Effector memory CD8-positive, alpha-beta T cell (primary cell): Measurements from ENCODE around the gene AP3D1.

Source experiments
- ATAC-seq: fragments of 150-1000 bp; cut with Tn5 transposase; replicated peaks from 2 replicates; pipeline ENCODE4 v1.10.0; 2021; ENCODE audit warnings: mild to moderate bottlenecking, moderate library complexity
- DNase-seq, 3 experiments: peaks; one replicate each; pipeline ENCODE4 v3.0.0; 2021
- H3K27ac Mint-ChIP-seq, 2 donors: one replicate each; pipeline ENCODE4 v1.8.0; 2022; ENCODE audit warnings: mild to moderate bottlenecking in 2 of 2, mixed read lengths in 2 of 2, moderate library complexity in 2 of 2
- H3K27me3 Mint-ChIP-seq, 2 donors: one replicate each; pipeline ENCODE4 v1.8.0; 2022; ENCODE audit warnings: mixed read lengths in 2 of 2
- H3K36me3 Mint-ChIP-seq: one replicate; pipeline ENCODE4 v1.8.0; 2022; ENCODE audit warnings: mild to moderate bottlenecking, moderate library complexity, mixed read lengths; ENCODE audit not compliant: insufficient read depth
- H3K4me1 Mint-ChIP-seq, 2 donors: one replicate each; pipeline ENCODE4 v1.8.0; 2022; ENCODE audit warnings: low read depth in 2 of 2, mixed read lengths in 2 of 2
- H3K4me3 Mint-ChIP-seq, 2 donors: one replicate each; pipeline ENCODE4 v1.8.0; 2022; ENCODE audit warnings: mild to moderate bottlenecking in 2 of 2, mixed read lengths in 2 of 2, moderate library complexity in 2 of 2
- H3K9me3 Mint-ChIP-seq, 2 donors: one replicate each; pipeline ENCODE4 v1.8.0; 2022; ENCODE audit warnings: mixed read lengths in 2 of 2

Gene AP3D1

DNA sequence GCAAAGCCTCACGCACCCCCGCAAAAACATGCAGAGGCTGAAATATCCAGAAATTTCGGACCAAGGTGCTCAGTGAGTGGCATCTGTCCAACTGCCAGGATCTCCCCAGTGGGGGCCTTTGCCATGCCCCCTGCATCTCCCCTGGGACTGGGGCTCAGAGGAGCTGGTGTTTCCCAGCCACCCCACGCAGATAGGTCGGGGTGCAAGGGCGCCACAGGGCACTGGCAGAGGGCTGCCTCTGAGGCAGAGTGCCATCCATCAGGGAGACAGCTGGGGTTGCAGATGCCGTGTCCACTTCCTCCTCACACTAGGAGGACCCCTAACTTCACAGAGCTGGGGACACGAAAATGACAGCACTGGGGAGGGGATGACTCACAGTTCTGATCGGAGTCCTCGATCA is 28.4 kb downstream of the AP3D1 start:
- DNase-seq (no peak), ATAC-seq (no peak)
- Mint-ChIP-seq H3K9me3 (no peaks in the 10 kb centered on the region), H3K27me3 (no peaks in the 10 kb centered on the region), H3K36me3 (peaks cover 70% of the 10 kb centered on the region), H3K4me3 (no peak overlapping the region), H3K27ac (no peak overlapping the region), H3K4me1 (peaks cover 0 to 2% of the 10 kb centered on the region in 2 donors)

DNA sequence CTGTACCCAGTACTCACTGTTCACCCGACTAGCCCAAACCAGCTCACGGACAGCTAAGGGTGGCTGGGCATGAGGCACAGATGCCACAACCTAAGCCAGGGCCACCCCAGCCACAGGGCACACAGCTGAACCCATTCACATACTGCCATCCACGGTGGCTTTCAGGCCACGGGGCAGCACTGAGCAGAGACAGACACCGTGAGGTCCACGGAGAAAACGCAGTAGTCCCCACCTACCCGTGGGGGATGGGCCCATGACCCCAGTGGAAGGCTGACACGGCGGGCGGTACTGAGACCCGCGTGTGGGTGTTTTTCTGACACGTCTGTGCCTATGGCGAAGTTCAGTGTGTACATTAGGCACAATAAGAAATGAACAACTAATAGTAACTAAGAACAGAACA is 29.1 kb downstream of the AP3D1 start:
- no peak overlapping the region for H3K4me3 Mint-ChIP-seq
- no peaks in the 10 kb centered on the region for H3K9me3 Mint-ChIP-seq
- peaks cover 67% of the 10 kb centered on the region for H3K36me3 Mint-ChIP-seq
- H3K27ac Mint-ChIP-seq = no peak overlapping the region
- DNase-seq = no peak
- H3K27me3 Mint-ChIP-seq = no peaks in the 10 kb centered on the region
- no peak for ATAC-seq
- peaks cover 0 to 2% of the 10 kb centered on the region in 2 donors for H3K4me1 Mint-ChIP-seq

DNA sequence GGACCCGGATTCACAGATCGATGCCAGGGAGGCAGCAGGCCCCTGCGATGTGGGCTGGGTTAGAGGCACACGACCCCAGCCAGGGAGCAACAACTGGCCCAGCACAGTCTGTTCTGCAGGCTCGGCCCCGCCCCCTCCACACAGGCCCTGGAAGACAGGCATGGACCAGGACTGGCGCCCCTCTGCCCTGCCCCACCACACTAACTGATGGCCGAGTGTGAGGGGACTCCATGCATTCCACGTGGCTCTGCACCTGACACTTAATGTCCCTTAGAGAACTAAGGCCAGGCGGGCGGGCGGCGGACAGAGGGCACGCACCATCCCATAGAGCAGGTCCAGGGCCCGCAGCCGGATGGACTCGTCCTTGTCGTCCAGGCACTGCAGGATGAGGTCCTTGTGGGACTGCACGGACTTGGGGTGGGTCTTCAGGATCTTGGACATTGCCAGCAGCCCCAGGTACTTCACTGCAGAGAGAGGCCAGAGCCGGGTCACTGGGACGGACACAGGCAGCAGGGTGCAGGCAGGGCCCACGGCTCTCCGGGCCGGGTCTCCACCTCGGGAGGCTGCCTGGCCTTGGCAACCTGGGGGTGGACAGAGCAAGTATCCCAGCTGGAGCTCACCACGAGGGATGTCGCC is 29.8 kb downstream of the AP3D1 start:
- Mint-ChIP-seq H3K36me3 (peaks cover 69% of the 10 kb centered on the region), H3K27me3 (no peaks in the 10 kb centered on the region), H3K4me1 (peaks cover 0 to 2% of the 10 kb centered on the region in 2 donors), H3K9me3 (no peaks in the 10 kb centered on the region), H3K4me3 (no peak overlapping the region), H3K27ac (no peak overlapping the region)
- ATAC-seq (no peak), DNase-seq (no peak)

DNA sequence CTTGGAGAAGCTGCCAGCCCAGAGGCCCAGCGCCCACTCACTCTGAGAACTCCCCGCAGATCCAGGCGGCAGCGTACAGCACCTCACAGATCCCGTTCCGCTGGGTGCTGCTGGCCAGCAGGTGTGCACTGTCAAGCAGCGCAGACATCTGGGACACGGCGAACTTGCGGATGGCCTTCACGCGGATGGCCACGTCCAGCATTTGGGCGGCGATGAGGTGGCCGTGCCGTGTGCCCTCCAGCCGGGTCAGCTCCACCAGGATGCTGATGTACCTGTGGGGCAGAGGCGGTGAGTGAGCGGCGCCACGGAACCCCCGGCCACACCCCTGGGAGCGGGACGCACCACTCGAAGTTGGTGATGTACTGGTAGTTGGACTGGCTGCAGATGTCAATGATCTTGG is 30.5 kb downstream of the AP3D1 start:
- Mint-ChIP-seq H3K4me3 (no peak overlapping the region), H3K27ac (no peak overlapping the region), H3K27me3 (no peaks in the 10 kb centered on the region), H3K36me3 (peaks cover 68% of the 10 kb centered on the region), H3K4me1 (peaks cover 0 to 2% of the 10 kb centered on the region in 2 donors), H3K9me3 (no peaks in the 10 kb centered on the region)
- DNase-seq (no peak), ATAC-seq (no peak)

DNA sequence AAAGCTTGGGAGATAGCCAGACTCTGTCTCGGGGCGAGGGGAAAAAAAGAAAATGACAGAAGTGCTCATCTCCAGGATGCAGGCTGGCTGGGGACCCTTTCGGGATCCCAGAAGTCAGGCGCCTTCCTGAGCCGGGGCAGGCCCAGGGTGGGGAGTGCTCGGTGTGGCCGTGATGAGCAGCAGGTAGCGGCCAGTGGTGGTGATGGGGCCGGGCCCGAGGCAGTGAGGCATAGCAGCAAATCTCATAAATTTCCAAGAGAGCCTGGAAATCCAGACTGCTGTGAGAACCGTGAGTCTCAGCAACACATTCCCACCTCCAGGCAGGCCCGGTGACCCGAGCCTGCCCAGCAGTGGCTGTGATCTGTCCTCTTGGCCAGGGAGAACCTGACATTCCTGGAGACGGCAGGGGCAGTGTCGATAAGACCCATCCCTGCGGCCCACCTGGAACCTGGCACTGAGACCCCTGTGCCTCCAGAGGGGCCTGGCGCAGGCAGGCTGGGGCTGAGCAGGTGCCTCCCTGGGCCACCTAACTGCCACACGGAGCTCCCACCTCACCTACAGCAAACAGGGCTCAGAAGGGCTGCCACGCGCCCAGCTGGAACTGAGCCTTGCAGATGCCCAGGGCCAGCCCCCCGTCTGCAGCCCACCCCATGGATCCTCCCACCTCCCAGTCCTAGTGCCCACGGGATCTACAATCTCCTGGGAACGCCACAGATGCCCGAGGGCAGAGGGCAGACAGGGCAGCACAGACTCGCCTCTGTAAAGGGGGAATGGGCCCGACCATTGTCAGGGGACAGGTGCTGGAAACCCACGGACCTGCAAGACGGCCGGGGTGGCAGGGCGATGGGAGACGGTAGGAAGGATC is 31.2 kb downstream of the AP3D1 start:
- H3K9me3 Mint-ChIP-seq = no peaks in the 10 kb centered on the region
- H3K27me3 Mint-ChIP-seq = no peaks in the 10 kb centered on the region
- H3K27ac Mint-ChIP-seq = peak overlapping the region; percentile 10 to 56
- H3K36me3 Mint-ChIP-seq = peaks cover 68% of the 10 kb centered on the region
- peaks cover 0 to 2% of the 10 kb centered on the region in 2 donors for H3K4me1 Mint-ChIP-seq
- DNase-seq (no peak), ATAC-seq (no peak)
- no peak overlapping the region for H3K4me3 Mint-ChIP-seq

DNA sequence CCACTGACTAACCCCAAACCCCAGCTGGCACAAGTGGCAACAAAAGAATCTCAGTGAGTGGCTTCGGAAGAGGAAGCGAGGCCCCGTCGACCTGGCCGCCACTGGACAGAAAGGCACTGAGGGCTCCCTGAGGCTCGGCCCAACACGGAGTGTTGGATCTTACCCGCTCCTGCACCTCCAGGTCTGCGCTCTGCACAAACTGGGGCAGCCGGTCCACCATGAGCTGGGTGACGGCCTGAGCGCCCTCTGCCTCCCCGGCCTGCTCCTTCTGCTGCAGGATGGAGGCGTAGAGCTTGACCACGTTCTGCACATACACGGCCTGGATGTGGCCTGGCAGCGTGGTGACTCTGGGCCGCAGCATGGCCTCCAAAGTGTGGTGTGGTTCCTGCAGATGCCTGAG is 32.9 kb downstream of the AP3D1 start:
- Mint-ChIP-seq H3K27ac (peak overlapping the region in 1 of 2 donors; percentile 59), H3K27me3 (no peaks in the 10 kb centered on the region), H3K9me3 (no peaks in the 10 kb centered on the region), H3K36me3 (peaks cover 68% of the 10 kb centered on the region), H3K4me1 (peaks cover 5% of the 10 kb centered on the region in 2 donors), H3K4me3 (no peak overlapping the region)
- no peak for DNase-seq
- no peak for ATAC-seq

DNA sequence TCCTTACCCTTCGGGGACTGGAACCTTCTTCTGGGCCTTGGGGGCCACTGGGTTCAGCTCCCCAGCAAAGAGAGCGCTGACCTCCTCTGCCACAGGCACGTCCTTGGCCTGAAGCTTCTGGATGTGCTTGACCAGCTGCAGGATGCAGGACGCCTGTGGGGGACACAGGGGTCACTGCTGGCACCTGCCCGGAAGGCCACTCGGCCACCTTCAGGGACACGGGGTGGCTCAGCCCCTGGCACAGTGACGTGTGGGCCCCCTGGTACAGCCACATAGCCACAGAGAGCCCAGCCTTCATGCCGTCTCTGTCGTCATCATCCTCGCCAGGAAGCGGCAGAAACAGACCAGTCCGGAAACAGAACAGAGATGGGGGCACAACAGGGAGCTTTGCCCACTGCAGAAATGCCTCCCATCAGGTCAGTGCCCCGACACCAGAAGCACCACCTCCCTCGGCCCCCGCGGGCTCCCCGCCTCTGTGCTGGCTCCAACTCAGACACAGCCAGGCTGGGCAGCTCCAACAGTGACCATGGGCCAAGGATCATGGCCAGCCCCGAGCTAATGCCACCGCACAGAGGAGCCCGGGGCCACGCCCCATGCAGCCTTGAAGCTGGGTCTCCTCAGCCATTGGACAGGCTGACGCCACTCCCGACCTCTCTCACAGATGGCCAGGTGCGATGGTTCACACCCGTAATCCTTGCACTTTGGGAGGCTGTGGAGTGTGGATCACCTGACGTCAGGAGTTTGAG is 34.0 kb downstream of the AP3D1 start:
- no peak overlapping the region for H3K27ac Mint-ChIP-seq
- H3K27me3 Mint-ChIP-seq = no peaks in the 10 kb centered on the region
- H3K4me3 Mint-ChIP-seq = no peak overlapping the region
- H3K4me1 Mint-ChIP-seq = peaks cover 10 to 12% of the 10 kb centered on the region in 2 donors
- ATAC-seq = no peak
- H3K9me3 Mint-ChIP-seq = no peaks in the 10 kb centered on the region
- H3K36me3 Mint-ChIP-seq = peaks cover 74% of the 10 kb centered on the region
- no peak for DNase-seq

DNA sequence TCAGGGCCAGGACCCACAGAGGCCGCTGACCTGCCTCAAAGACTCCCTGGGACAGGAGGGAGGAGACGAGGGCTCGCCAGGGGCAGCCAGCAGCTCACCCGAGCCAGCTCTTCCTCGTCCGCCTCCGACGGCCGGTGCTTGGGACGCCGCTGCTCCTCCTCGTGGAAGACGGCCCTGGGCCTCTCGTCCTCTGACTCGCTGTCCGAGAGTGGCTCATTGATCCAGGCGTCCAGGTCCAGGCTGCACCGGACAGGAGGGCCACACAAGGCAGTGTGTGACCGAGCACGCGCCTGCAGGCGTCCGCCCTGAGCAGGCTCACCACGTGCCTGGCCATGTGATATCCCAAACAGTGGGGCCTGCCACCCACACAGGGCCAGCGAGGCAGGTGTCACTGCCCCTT is 34.9 kb downstream of the AP3D1 start:
- H3K27ac Mint-ChIP-seq = no peak overlapping the region

DNA sequence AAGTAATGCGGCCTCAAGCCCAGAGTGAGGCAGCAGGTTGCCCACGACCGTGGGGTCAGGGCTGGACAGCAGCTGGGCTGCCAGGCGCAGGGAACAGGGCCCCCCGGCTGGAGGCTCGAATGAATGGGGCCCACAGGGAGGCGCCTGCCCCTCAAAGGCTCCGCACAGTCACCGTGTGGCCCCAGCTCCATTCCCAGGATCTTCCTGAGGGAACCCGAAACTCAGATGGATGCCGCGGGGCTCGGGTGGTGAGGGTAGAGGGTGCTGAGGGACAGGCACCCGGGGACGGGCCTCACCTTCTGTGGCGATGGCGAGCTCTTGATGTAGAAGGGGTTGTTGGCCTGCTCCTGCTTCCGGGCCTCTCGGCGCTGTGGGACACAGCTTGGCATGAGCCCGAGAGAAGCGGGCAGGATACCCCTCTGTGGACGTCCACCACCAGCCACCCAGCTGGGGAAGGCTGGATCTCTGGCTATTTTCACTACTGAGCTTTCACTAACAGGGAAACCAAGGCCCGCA is 35.4 kb downstream of the AP3D1 start:
- peaks cover 14 to 15% of the 10 kb centered on the region in 2 donors for H3K4me1 Mint-ChIP-seq
- H3K27ac Mint-ChIP-seq = no peak overlapping the region
- peaks cover 74% of the 10 kb centered on the region for H3K36me3 Mint-ChIP-seq

More for the DNA sequence above, 34.9 kb downstream of the AP3D1 start:
- no peak for ATAC-seq
- H3K9me3 Mint-ChIP-seq = no peaks in the 10 kb centered on the region
- DNase-seq = no peak
- no peaks in the 10 kb centered on the region for H3K27me3 Mint-ChIP-seq
- H3K36me3 Mint-ChIP-seq = peaks cover 76% of the 10 kb centered on the region
- peaks cover 14 to 15% of the 10 kb centered on the region in 2 donors for H3K4me1 Mint-ChIP-seq
- H3K4me3 Mint-ChIP-seq = no peak overlapping the region

DNA sequence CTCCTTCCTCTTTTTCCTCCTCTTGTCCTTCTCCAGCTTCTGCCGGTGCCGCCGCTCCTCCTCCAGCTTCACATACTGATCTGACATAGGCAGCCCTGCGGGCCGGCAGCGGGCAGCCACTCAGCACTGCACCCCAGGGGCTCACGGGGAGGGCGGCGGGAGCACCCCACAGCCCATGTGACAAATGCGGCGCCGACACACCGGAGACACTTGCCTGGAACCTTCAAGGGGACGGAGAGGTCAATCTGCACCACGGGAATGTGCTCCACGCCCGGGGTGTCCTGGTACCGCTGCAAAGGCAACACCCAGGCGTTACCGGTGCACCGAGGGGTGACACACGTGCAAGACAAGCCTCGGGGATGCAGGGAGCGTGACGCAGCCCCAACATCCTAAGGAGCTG is 36.0 kb downstream of the AP3D1 start:
- ATAC-seq (no peak), DNase-seq (no peak)
- no peaks in the 10 kb centered on the region for H3K27me3 Mint-ChIP-seq
- H3K36me3 Mint-ChIP-seq = peaks cover 68% of the 10 kb centered on the region
- H3K4me3 Mint-ChIP-seq = no peak overlapping the region
- H3K4me1 Mint-ChIP-seq = peaks cover 14 to 15% of the 10 kb centered on the region in 2 donors
- no peak overlapping the region for H3K27ac Mint-ChIP-seq
- H3K9me3 Mint-ChIP-seq = no peaks in the 10 kb centered on the region

More for the DNA sequence above, 35.4 kb downstream of the AP3D1 start:
- DNase-seq (no peak), ATAC-seq (no peak)
- H3K4me3 Mint-ChIP-seq = no peak overlapping the region
- H3K9me3 Mint-ChIP-seq = no peaks in the 10 kb centered on the region
- H3K27me3 Mint-ChIP-seq = no peaks in the 10 kb centered on the region

DNA sequence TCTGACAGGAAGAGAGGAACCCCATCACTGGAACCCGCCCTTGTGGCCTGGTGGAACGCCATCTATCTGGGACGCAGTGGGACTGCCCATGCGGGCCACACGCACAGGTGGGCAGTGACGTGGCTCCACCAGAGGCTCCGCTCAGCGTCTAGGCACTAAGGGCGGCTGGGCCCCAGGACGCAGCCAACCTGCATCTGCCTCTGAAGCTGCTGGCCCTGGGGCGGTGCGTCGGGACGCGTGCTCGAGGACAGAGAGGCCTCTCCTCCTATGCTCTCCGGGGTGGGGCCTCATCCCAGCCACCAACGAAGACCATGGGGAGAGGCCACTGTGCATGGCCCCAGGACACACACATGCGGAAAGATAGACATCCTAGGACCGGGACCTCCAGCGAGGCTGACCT is 36.5 kb downstream of the AP3D1 start:
- Mint-ChIP-seq H3K36me3 (peaks cover 64% of the 10 kb centered on the region), H3K27me3 (no peaks in the 10 kb centered on the region), H3K4me3 (no peak overlapping the region), H3K27ac (no peak overlapping the region), H3K4me1 (peaks cover 14 to 15% of the 10 kb centered on the region in 2 donors), H3K9me3 (no peaks in the 10 kb centered on the region)
- DNase-seq (no peak), ATAC-seq (no peak)

DNA sequence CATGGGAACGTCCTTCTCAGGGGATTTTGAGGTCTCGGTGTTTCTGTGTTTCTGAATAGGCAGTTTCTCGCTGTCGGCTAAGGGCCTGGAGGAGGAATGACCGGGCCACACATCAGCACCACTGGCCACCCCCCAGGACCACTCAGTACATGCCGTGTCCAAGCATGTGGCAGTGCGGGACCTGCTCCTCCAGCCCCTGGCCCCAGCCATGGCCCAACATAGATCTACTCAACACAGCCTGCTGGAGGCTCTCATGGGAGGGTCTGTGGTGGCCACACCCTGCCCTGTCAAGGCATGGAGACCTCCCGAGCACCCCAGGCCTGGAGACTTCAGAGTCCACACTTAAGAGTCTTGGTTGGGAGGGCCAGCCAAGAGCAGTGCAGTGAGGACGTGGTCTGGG is 37.1 kb downstream of the AP3D1 start:
- H3K27ac Mint-ChIP-seq = no peak overlapping the region

DNA sequence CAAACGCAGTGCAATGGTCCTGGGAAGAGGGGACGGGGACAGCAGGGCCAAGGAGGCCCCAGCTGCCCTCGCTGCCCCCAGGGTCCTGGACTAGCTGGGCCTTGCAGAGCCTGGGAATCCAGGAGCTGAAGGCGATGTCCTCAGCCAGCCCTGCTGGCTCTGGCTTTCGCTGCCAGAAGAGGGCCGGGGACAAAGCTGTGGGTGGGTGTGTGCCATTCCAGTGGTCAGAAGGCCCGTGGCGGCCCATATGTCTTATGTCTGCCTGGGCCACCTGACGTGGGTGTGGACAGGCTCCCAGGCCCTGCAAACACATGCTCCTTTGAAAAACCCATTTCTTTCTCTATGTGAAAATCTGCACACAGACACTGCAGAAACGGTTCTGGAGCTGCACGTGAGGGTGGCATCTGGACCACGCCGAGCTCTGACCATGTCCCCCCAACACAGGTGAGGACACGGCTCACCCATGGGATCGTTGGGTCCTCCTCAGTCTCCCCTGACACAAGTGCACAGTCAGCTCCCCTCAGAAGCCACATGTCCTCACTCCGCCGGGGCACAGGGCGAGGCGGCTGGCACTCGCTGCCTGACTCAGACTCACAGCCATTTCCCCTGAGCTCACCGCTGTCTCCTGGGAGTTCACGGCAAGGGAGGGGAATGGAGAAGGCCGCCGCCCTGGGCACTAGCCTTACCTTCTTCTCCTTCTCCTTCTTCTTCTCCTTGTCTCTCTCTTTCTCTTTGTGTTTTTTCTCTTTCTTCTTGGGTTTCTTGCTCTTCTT is 37.7 kb downstream of the AP3D1 start:
- Mint-ChIP-seq H3K36me3 (peaks cover 60% of the 10 kb centered on the region), H3K27me3 (no peaks in the 10 kb centered on the region), H3K4me3 (no peak overlapping the region), H3K4me1 (peaks cover 12 to 15% of the 10 kb centered on the region in 2 donors), H3K27ac (peak overlapping the region in 1 of 2 donors; percentile 71), H3K9me3 (no peaks in the 10 kb centered on the region)
- DNase-seq = no peak
- ATAC-seq = no peak

More for the DNA sequence above, 37.1 kb downstream of the AP3D1 start:
- no peak for ATAC-seq
- no peak overlapping the region for H3K4me3 Mint-ChIP-seq
- DNase-seq = no peak
- H3K9me3 Mint-ChIP-seq = no peaks in the 10 kb centered on the region
- no peaks in the 10 kb centered on the region for H3K27me3 Mint-ChIP-seq
- H3K36me3 Mint-ChIP-seq = peaks cover 62% of the 10 kb centered on the region
- H3K4me1 Mint-ChIP-seq = peaks cover 14 to 15% of the 10 kb centered on the region in 2 donors
